Neural cell (in vitro differentiated cells): Measurements from ENCODE around the gene ADAMTS19. TPM values are rescaled to one million over a fixed set of nuclear protein-coding genes. Genes with fewer than 3 reads are reported as not detected.
"Not testable (repeated sequence)": the region's sequence is repeated elsewhere in the genome, so short reads cannot be mapped to it uniquely, and the experiment has no call there.

Experiments used
- H2AFZ ChIP-seq: fragments of 200-600, 300-800 bp; sonication (generic), shearing (Covaris generic); 2 replicates; pipeline ENCODE4 v1.6.0; 2014; ENCODE audit warnings: low read depth, mild to moderate bottlenecking, antibody characterized with exemption, low read length, moderate library complexity
- H3F3A ChIP-seq: fragments of 200-600 bp; shearing (Covaris generic); 2 replicates; pipeline ENCODE4 v1.6.1; 2016; ENCODE audit warnings: mild to moderate bottlenecking, moderate library complexity, mixed read lengths, antibody characterized with exemption, low read length; ENCODE audit not compliant: insufficient read depth, poor library complexity, severe bottlenecking
- H3K27ac ChIP-seq: fragments of 200-600, 300-800 bp; sonication (generic), shearing (Covaris generic); 2 replicates; pipeline ENCODE4 v1.5.1; 2014; ENCODE audit warnings: mild to moderate bottlenecking, low read length, moderate library complexity
- H3K27me3 ChIP-seq: fragments of 300-800, 200-600 bp; sonication (generic), shearing (Covaris generic); 2 replicates; pipeline ENCODE4 v1.6.0; 2014; ENCODE audit warnings: mild to moderate bottlenecking, low read depth, low read length, moderate library complexity; ENCODE audit not compliant: insufficient read depth
- H3K36me3 ChIP-seq: fragments of 300-800, 200-600 bp; sonication (generic), shearing (Covaris generic); 2 replicates; pipeline ENCODE4 v1.5.1; 2014; ENCODE audit warnings: mild to moderate bottlenecking, antibody characterized with exemption, low read length, moderate library complexity; ENCODE audit not compliant: insufficient read depth
- H3K4me2 ChIP-seq: fragments of 300-800, 200-600 bp; sonication (generic), shearing (Covaris generic); 2 replicates; pipeline ENCODE4 v1.6.0; 2014; ENCODE audit warnings: mild to moderate bottlenecking, low read length
- H3K4me3 ChIP-seq: fragments of 300-800, 200-600 bp; sonication (generic), shearing (Covaris generic); 2 replicates; pipeline ENCODE4 v1.5.1; 2014; ENCODE audit warnings: mild to moderate bottlenecking, low read length, moderate library complexity
- H3K79me2 ChIP-seq: fragments of 200-600 bp; shearing (Covaris generic); replicated peaks from 2 replicates; pipeline ENCODE4 v1.6.0; 2014; ENCODE audit warnings: mild to moderate bottlenecking, low read length, moderate library complexity; ENCODE audit not compliant: insufficient read depth
- H3K9ac ChIP-seq: fragments of 300-800, 200-600 bp; sonication (generic), shearing (Covaris generic); 2 replicates; pipeline ENCODE4 v1.6.1; 2016; ENCODE audit warnings: mild to moderate bottlenecking, low read length, mixed read lengths
- H3K9me2 ChIP-seq: fragments of 200-600 bp; shearing (Covaris generic); 2 replicates; pipeline ENCODE4 v1.6.1; 2016; ENCODE audit warnings: mild to moderate bottlenecking, low read length, mixed read lengths; ENCODE audit not compliant: insufficient read depth
- H3K9me3 ChIP-seq: fragments of 200-600, 300-800 bp; sonication (generic), shearing (Covaris generic); 2 replicates; pipeline ENCODE4 v1.6.1; 2016; ENCODE audit warnings: mild to moderate bottlenecking, mixed run types, low read length, moderate library complexity, mixed read lengths
- H4K20me1 ChIP-seq: fragments of 200-600 bp; shearing (Covaris generic); 2 replicates; pipeline ENCODE4 v1.6.1; 2016; ENCODE audit warnings: mild to moderate bottlenecking, mixed run types; ENCODE audit not compliant: insufficient read depth
- CTCF ChIP-seq: fragments of 450-650 bp; IDR thresholded peaks from 2 replicates; pipeline ENCODE4 v1.5.1; 2014; ENCODE audit warnings: antibody characterized with exemption, mild to moderate bottlenecking, moderate library complexity; ENCODE audit not compliant: poor library complexity, severe bottlenecking
- EP300 ChIP-seq: fragments of 450-650 bp; conservative IDR thresholded peaks from 2 replicates; pipeline ENCODE4 v1.6.1; 2014; ENCODE audit warnings: antibody characterized with exemption, mild to moderate bottlenecking, moderate library complexity; ENCODE audit not compliant: poor library complexity, severe bottlenecking
- EZH2 ChIP-seq: fragments of 200-600, 300-800 bp; shearing (Covaris generic), sonication (generic); IDR thresholded peaks from 2 replicates; pipeline ENCODE4 v1.6.1; 2014; ENCODE audit warnings: antibody characterized with exemption, low read length, borderline replicate concordance, mild to moderate bottlenecking; ENCODE audit not compliant: insufficient read depth, poor library complexity, severe bottlenecking
- MXI1 ChIP-seq: fragments of 450-650 bp; conservative IDR thresholded peaks from 2 replicates; pipeline ENCODE4 v1.6.1; 2014; ENCODE audit warnings: antibody characterized with exemption, mild to moderate bottlenecking; ENCODE audit not compliant: poor library complexity, severe bottlenecking
- POLR2AphosphoS5 ChIP-seq: IDR thresholded peaks from 2 replicates; pipeline ENCODE4 v1.6.1; 2012
- RAD21 ChIP-seq: fragments of 450-650 bp; conservative IDR thresholded peaks from 2 replicates; pipeline ENCODE4 v1.6.1; 2014; ENCODE audit warnings: antibody characterized with exemption, mild to moderate bottlenecking, moderate library complexity
- REST ChIP-seq: IDR thresholded peaks from 2 replicates; pipeline ENCODE4 v1.6.1; 2012; ENCODE audit warnings: borderline replicate concordance
- SMC3 ChIP-seq: fragments of 450-650 bp; conservative IDR thresholded peaks from 2 replicates; pipeline ENCODE4 v1.6.1; 2014; ENCODE audit warnings: antibody characterized with exemption, mild to moderate bottlenecking, moderate library complexity; ENCODE audit not compliant: poor library complexity
- TAF1 ChIP-seq: IDR thresholded peaks from 2 replicates; pipeline ENCODE4 v1.6.1; 2012; ENCODE audit warnings: low read depth
- polyA plus RNA-seq: library from polyadenylated mRNA; depleted of rRNA; stranded (reverse); fragments of >200 nt; gene quantifications from 2 replicates; pipeline ENCODE4 v1.2.3, GENCODE V29; 2014

Gene ADAMTS19
- polyA plus RNA-seq, 1 donor from 2014 or later: 0.12 TPM

GRCh38 chr5:129631961-129632360, 171.9 kb downstream of the ADAMTS19 start:
- TF ChIP-seq TAF1 (no peak), CTCF (no peak), MXI1 (no peak), POLR2AphosphoS5 (no peak), SMC3 (no peak), EZH2 (no peak), EP300 (no peak), REST (no peak), RAD21 (no peak)
- no peak overlapping the region for H3K4me3 ChIP-seq
- H3K9ac ChIP-seq: no peak overlapping the region
- H3K27me3 ChIP-seq: no peaks in the 10 kb centered on the region
- no peaks in the 10 kb centered on the region for H3F3A ChIP-seq
- no peaks in the 10 kb centered on the region for H3K79me2 ChIP-seq
- no peaks in the 10 kb centered on the region for H3K9me3 ChIP-seq
- no peaks in the 10 kb centered on the region for H3K36me3 ChIP-seq
- no peak overlapping the region for H3K27ac ChIP-seq
- no peak overlapping the region for H2AFZ ChIP-seq
- no peaks in the 10 kb centered on the region for H4K20me1 ChIP-seq
- no peaks in the 10 kb centered on the region for H3K9me2 ChIP-seq
- H3K4me2 ChIP-seq: no peak overlapping the region

GRCh38 chr5:129637501-129637900, 177.4 kb downstream of the ADAMTS19 start:
- H3K36me3 ChIP-seq, H3K4me3 ChIP-seq, H3K27me3 ChIP-seq, H3K27ac ChIP-seq, H3K4me2 ChIP-seq, H3K9me3 ChIP-seq, H2AFZ ChIP-seq, H3K79me2 ChIP-seq, H3K9ac ChIP-seq, H3K9me2 ChIP-seq, H4K20me1 ChIP-seq, H3F3A ChIP-seq: not testable (repeated sequence)

- Histone ChIP-seq H3K79me2 (no peaks in the 10 kb centered on the region), H3K4me3 (no peak overlapping the region), H4K20me1 (no peaks in the 10 kb centered on the region), H3K36me3 (no peaks in the 10 kb centered on the region), H3F3A (no peaks in the 10 kb centered on the region), H3K4me2 (no peak overlapping the region), H3K9me2 (no peaks in the 10 kb centered on the region), H3K9ac (no peak overlapping the region), H3K27ac (no peak overlapping the region), H3K27me3 (no peaks in the 10 kb centered on the region), H3K9me3 (no peaks in the 10 kb centered on the region), H2AFZ (no peak overlapping the region)
- no peak for TF ChIP-seq EZH2
- TF ChIP-seq REST: no peak
- TF ChIP-seq MXI1: no peak
- TF ChIP-seq TAF1: no peak
- no peak for TF ChIP-seq RAD21
- no peak for TF ChIP-seq SMC3
- no peak for TF ChIP-seq POLR2AphosphoS5
- TF ChIP-seq EP300: no peak
- no peak for TF ChIP-seq CTCF
These were observed 179.2 kb downstream of the ADAMTS19 start for GRCh38 chr5:129639331-129639730.
